Stimulated activated CD8-positive, alpha-beta memory T cell treated with anti-CD3 and anti-CD28 coated beads, Interleukin-7, amount 100 ng/mL, for 4 hours (primary cell): ENCODE results near the gene AP2A2.

Experiments
- DNase-seq, 2 donors: peaks; one replicate each; pipeline ENCODE4 v3.0.0-alpha.2; 2020; ENCODE audit warnings: low read depth in 2 of 2

Gene AP2A2

GRCh38 chr11:924406-925157 is 1.1 kb upstream of the AP2A2 start:
- DNase-seq: no peak

GRCh38 chr11:925158-925495 is 543 bp upstream of the AP2A2 start:
- DNase-seq: no peak

- no peak for DNase-seq
Observed at GRCh38 chr11:926341-926916, 759 bp downstream of the AP2A2 start.

GRCh38 chr11:927871-928270 is 2.2 kb downstream of the AP2A2 start:
- no peak for DNase-seq

- no peak for DNase-seq
Observed at GRCh38 chr11:928786-929185, 3.1 kb downstream of the AP2A2 start.

GRCh38 chr11:929405-929804 is 3.7 kb downstream of the AP2A2 start:
- DNase-seq: no peak

- no peak for DNase-seq
Observed at GRCh38 chr11:931385-931784, 5.7 kb downstream of the AP2A2 start.

GRCh38 chr11:932435-932834 is 6.8 kb downstream of the AP2A2 start:
- DNase-seq: no peak

GRCh38 chr11:933142-933851 is 7.6 kb downstream of the AP2A2 start:
- no peak for DNase-seq

- DNase-seq: no peak
Observed at GRCh38 chr11:933936-934335, 8.3 kb downstream of the AP2A2 start.

GRCh38 chr11:934527-934926 is 8.9 kb downstream of the AP2A2 start:
- DNase-seq: no peak

- no peak for DNase-seq
Observed at GRCh38 chr11:936199-936598, 10.5 kb downstream of the AP2A2 start.

- no peak for DNase-seq
Observed at GRCh38 chr11:937841-938261, 12.2 kb downstream of the AP2A2 start.

GRCh38 chr11:940496-941135 is 14.9 kb downstream of the AP2A2 start:
- no peak for DNase-seq

GRCh38 chr11:942823-943222 is 17.2 kb downstream of the AP2A2 start:
- DNase-seq: no peak

- DNase-seq: no peak
Observed at GRCh38 chr11:944711-945470, 19.2 kb downstream of the AP2A2 start.

- DNase-seq: no peak
Observed at GRCh38 chr11:945986-946385, 20.3 kb downstream of the AP2A2 start.

GRCh38 chr11:947744-948143 is 22.1 kb downstream of the AP2A2 start:
- no peak for DNase-seq

GRCh38 chr11:951507-951906 is 25.8 kb downstream of the AP2A2 start:
- DNase-seq: no peak

- no peak for DNase-seq
Observed at GRCh38 chr11:952406-953385, 27.0 kb downstream of the AP2A2 start.

- no peak for DNase-seq
Observed at GRCh38 chr11:953512-953911, 27.8 kb downstream of the AP2A2 start.
